IgD-negative memory B cell (primary cell): ENCODE measurements around the gene GASK1A. TPM values are rescaled to one million over a fixed set of nuclear protein-coding genes. Genes with fewer than 3 reads are reported as not detected.

Source experiments
- H3K27ac Mint-ChIP-seq, 3 donors: one replicate each; pipeline ENCODE4 v1.8.0; 2020 to 2022; ENCODE audit warnings: mild to moderate bottlenecking in 3 of 3, mixed read lengths in 3 of 3, moderate library complexity in 1 of 3
- H3K27me3 Mint-ChIP-seq: one replicate; pipeline ENCODE4 v1.8.0; 2021; ENCODE audit warnings: mixed read lengths
- H3K36me3 Mint-ChIP-seq: one replicate; pipeline ENCODE4 v1.8.0; 2020; ENCODE audit warnings: mild to moderate bottlenecking, mixed read lengths
- H3K4me1 Mint-ChIP-seq, 3 donors: one replicate each; pipeline ENCODE4 v1.8.0; 2020 to 2022; ENCODE audit warnings: mixed read lengths in 3 of 3, mild to moderate bottlenecking in 1 of 3
- H3K4me3 Mint-ChIP-seq, 4 donors: one replicate each; pipeline ENCODE4 v1.8.0; 2020 to 2022; ENCODE audit warnings: mild to moderate bottlenecking in 4 of 4, mixed read lengths in 4 of 4, moderate library complexity in 3 of 4
- H3K9me3 Mint-ChIP-seq, 3 donors: one replicate each; pipeline ENCODE4 v1.8.0; 2020 to 2021; ENCODE audit warnings: mixed read lengths in 3 of 3, mild to moderate bottlenecking in 1 of 3
- polyA plus RNA-seq: library from polyadenylated mRNA; unstranded; fragments of 300-500 nt; fragmentation: Illumina TruSeq; gene quantifications from one replicate; pipeline ENCODE4 v1.2.3, GENCODE V29; 2021

GASK1A gene
- polyA plus RNA-seq, 1 donor from 2014 or later = not detected

- H3K27ac Mint-ChIP-seq = peak overlapping the region in 1 of 3 donors; percentile 6
- no peak overlapping the region for H3K4me3 Mint-ChIP-seq
- H3K4me1 Mint-ChIP-seq = peaks cover 3 to 10% (median 8%) of the 10 kb centered on the region in 3 donors
- H3K27me3 Mint-ChIP-seq = peaks cover 28% of the 10 kb centered on the region
- peaks cover 0 to 6% (median 1%) of the 10 kb centered on the region in 3 donors for H3K9me3 Mint-ChIP-seq
- no peaks in the 10 kb centered on the region for H3K36me3 Mint-ChIP-seq
Observed at GRCh38 chr3:43025423-43025822, 46.3 kb downstream of the GASK1A start.

GRCh38 chr3:43028001-43028400 is 48.9 kb downstream of the GASK1A start:
- Mint-ChIP-seq H3K36me3 (no peaks in the 10 kb centered on the region), H3K27ac (no peak overlapping the region), H3K9me3 (peaks cover 0 to 1% (median 1%) of the 10 kb centered on the region in 3 donors), H3K4me1 (peaks cover 4 to 10% (median 8%) of the 10 kb centered on the region in 3 donors), H3K4me3 (no peak overlapping the region), H3K27me3 (peaks cover 17% of the 10 kb centered on the region)

GRCh38 chr3:43028678-43029490 is 49.8 kb downstream of the GASK1A start:
- peaks cover 2 to 5% (median 5%) of the 10 kb centered on the region in 3 donors for H3K4me1 Mint-ChIP-seq
- no peaks in the 10 kb centered on the region for H3K36me3 Mint-ChIP-seq
- peak overlapping the region in 1 of 3 donors; percentile 41 for H3K27ac Mint-ChIP-seq
- no peak overlapping the region for H3K4me3 Mint-ChIP-seq
- H3K27me3 Mint-ChIP-seq = peaks cover 9% of the 10 kb centered on the region
- peaks cover 0 to 1% (median 1%) of the 10 kb centered on the region in 3 donors for H3K9me3 Mint-ChIP-seq

GRCh38 chr3:43030162-43030935 is 51.2 kb downstream of the GASK1A start:
- H3K4me3 Mint-ChIP-seq = no peak overlapping the region
- H3K9me3 Mint-ChIP-seq = peaks cover 0 to 1% (median 0%) of the 10 kb centered on the region in 3 donors
- peaks cover 0 to 2% (median 0%) of the 10 kb centered on the region in 3 donors for H3K4me1 Mint-ChIP-seq
- no peak overlapping the region for H3K27ac Mint-ChIP-seq
- H3K27me3 Mint-ChIP-seq = peaks cover 6% of the 10 kb centered on the region
- no peaks in the 10 kb centered on the region for H3K36me3 Mint-ChIP-seq

- H3K36me3 Mint-ChIP-seq = no peaks in the 10 kb centered on the region
- H3K27ac Mint-ChIP-seq = no peak overlapping the region
- H3K4me3 Mint-ChIP-seq = no peak overlapping the region
- H3K4me1 Mint-ChIP-seq = peaks cover 0 to 2% (median 0%) of the 10 kb centered on the region in 3 donors
- peaks cover 6% of the 10 kb centered on the region for H3K27me3 Mint-ChIP-seq
- H3K9me3 Mint-ChIP-seq = peaks cover 0 to 1% (median 0%) of the 10 kb centered on the region in 3 donors
Observed at GRCh38 chr3:43031485-43031884, 52.4 kb downstream of the GASK1A start.

- peaks cover 0 to 1% (median 0%) of the 10 kb centered on the region in 3 donors for H3K9me3 Mint-ChIP-seq
- peaks cover 0 to 2% (median 0%) of the 10 kb centered on the region in 3 donors for H3K4me1 Mint-ChIP-seq
- peaks cover 6% of the 10 kb centered on the region for H3K27me3 Mint-ChIP-seq
- H3K36me3 Mint-ChIP-seq = no peaks in the 10 kb centered on the region
- no peak overlapping the region for H3K27ac Mint-ChIP-seq
- H3K4me3 Mint-ChIP-seq = no peak overlapping the region
Observed at GRCh38 chr3:43031889-43032545, 52.9 kb downstream of the GASK1A start.

GRCh38 chr3:43032646-43033628 is 53.8 kb downstream of the GASK1A start:
- Mint-ChIP-seq H3K4me1 (peaks cover 0 to 2% (median under 1%) of the 10 kb centered on the region in 3 donors), H3K9me3 (no peaks in the 10 kb centered on the region), H3K4me3 (no peak overlapping the region), H3K27me3 (peaks cover 6% of the 10 kb centered on the region), H3K27ac (no peak overlapping the region), H3K36me3 (no peaks in the 10 kb centered on the region)

DNA sequence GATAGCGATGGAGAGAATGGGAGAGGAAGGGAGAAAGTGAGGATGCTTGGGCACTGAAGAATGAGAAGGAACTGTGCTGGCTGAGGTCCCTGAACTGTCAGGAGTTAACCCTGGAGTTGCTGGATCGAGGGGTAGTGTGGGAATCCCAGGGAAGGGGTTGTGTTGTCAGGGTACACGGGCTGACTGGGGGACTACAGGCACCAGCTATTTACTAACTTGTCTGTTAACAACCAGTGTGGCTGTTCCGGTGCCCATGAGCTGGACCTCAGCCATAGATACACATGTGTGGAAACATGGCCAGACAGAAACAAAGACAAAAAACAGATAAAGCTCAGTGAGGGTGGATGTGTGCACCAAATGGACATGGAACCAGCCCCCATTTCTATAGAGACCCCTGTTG is 55.1 kb downstream of the GASK1A start:
- H3K27ac Mint-ChIP-seq = no peak overlapping the region
- H3K4me3 Mint-ChIP-seq = no peak overlapping the region
- H3K9me3 Mint-ChIP-seq = no peaks in the 10 kb centered on the region
- peaks cover 6% of the 10 kb centered on the region for H3K27me3 Mint-ChIP-seq
- H3K36me3 Mint-ChIP-seq = no peaks in the 10 kb centered on the region
- peaks cover 0 to 6% (median 5%) of the 10 kb centered on the region in 3 donors for H3K4me1 Mint-ChIP-seq

DNA sequence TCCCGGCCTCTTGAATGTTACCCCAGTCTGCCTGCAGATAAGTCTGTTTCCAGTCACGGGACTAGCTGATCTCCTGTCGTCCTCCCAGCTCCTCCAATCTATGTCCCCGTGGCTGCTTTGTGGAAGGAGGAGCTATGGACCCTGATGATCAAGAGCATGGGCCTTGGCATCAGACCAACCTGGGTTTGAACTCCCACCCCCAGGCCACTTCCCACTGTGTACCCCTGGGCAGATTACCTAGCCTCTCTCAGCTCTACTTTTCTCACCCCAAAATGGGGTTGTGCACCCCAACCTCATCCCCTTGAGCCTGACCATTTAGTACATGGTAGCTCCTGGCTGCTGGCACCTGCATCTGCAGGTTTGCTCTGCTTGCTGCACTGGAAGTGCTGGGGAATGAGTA is 55.8 kb downstream of the GASK1A start:
- H3K27ac Mint-ChIP-seq = no peak overlapping the region

GRCh38 chr3:43035801-43036365 is 56.8 kb downstream of the GASK1A start:
- H3K36me3 Mint-ChIP-seq = peaks cover 1% of the 10 kb centered on the region
- no peaks in the 10 kb centered on the region for H3K9me3 Mint-ChIP-seq
- peaks cover 0 to 6% (median 3%) of the 10 kb centered on the region in 3 donors for H3K4me1 Mint-ChIP-seq
- no peak overlapping the region for H3K4me3 Mint-ChIP-seq
- peaks cover 6% of the 10 kb centered on the region for H3K27me3 Mint-ChIP-seq
- H3K27ac Mint-ChIP-seq = no peak overlapping the region

More for the DNA sequence above, 55.8 kb downstream of the GASK1A start:
- H3K27me3 Mint-ChIP-seq = peaks cover 6% of the 10 kb centered on the region
- H3K36me3 Mint-ChIP-seq = peaks cover 1% of the 10 kb centered on the region
- H3K4me1 Mint-ChIP-seq = peaks cover 0 to 6% (median 5%) of the 10 kb centered on the region in 3 donors
- no peak overlapping the region for H3K4me3 Mint-ChIP-seq
- no peaks in the 10 kb centered on the region for H3K9me3 Mint-ChIP-seq

GRCh38 chr3:43036621-43037423 is 57.7 kb downstream of the GASK1A start:
- H3K4me1 Mint-ChIP-seq = peaks cover 0 to 6% (median 3%) of the 10 kb centered on the region in 3 donors
- H3K9me3 Mint-ChIP-seq = peaks cover 0 to 4% (median 0%) of the 10 kb centered on the region in 3 donors
- H3K27ac Mint-ChIP-seq = no peak overlapping the region
- H3K36me3 Mint-ChIP-seq = peaks cover 1% of the 10 kb centered on the region
- no peak overlapping the region for H3K4me3 Mint-ChIP-seq
- H3K27me3 Mint-ChIP-seq = peaks cover 6% of the 10 kb centered on the region

DNA sequence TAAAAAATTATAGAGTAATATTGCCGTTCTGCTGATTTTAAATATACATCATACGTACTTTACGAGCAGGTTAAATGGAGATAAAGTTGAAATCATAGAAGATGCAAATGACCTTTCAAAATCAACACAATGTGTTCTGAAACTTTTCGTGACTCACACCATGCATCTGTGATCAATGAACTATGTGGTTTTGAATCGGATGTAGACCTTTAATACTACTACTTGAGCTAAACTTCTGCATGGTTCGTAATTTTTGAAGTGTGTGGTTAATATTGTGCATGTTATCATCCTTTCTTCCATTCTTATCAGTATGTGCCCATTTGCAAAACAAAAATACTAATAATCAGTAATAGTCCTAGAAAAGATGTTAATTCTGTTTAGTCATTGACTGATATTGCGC is 58.9 kb downstream of the GASK1A start:
- Mint-ChIP-seq H3K27me3 (peaks cover 9% of the 10 kb centered on the region), H3K4me3 (no peak overlapping the region), H3K4me1 (peaks cover 0 to 6% (median 3%) of the 10 kb centered on the region in 3 donors), H3K36me3 (peaks cover 1% of the 10 kb centered on the region), H3K9me3 (peaks cover 0 to 4% (median 0%) of the 10 kb centered on the region in 3 donors), H3K27ac (no peak overlapping the region)

- Mint-ChIP-seq H3K4me3 (no peak overlapping the region), H3K36me3 (peaks cover 1% of the 10 kb centered on the region), H3K4me1 (peaks cover 0 to 6% (median 3%) of the 10 kb centered on the region in 3 donors), H3K9me3 (peaks cover 9 to 19% (median 17%) of the 10 kb centered on the region in 3 donors), H3K27me3 (peaks cover 7% of the 10 kb centered on the region), H3K27ac (no peak overlapping the region)
Observed at GRCh38 chr3:43041517-43041916, 62.4 kb downstream of the GASK1A start.
